DND-41 (cell line): Measurements from ENCODE around the gene SRP54.

Experiments
- ATAC-seq: fragments of 200-7000 bp; cut with Tn5 transposase; 3 replicates; pipeline ENCODE4 v1.9.1; 2021; ENCODE audit warnings: low read depth; ENCODE audit not compliant: insufficient read depth
- DNase-seq: peaks from one replicate; pipeline ENCODE4 v3.0.0-alpha.2; 2020
- H2AFZ ChIP-seq: 2 replicates; pipeline ENCODE4 v1.6.0; 2012; ENCODE audit warnings: low read depth, low read length
- H3K27ac ChIP-seq: 2 replicates; pipeline ENCODE4 v1.5.1; 2012; ENCODE audit warnings: low read length, inconsistent platforms
- H3K27me3 ChIP-seq: fragments of 200-600 bp; sonication (generic); 2 replicates; pipeline ENCODE4 v1.6.0; 2012; ENCODE audit warnings: low read length, mild to moderate bottlenecking, inconsistent platforms; ENCODE audit not compliant: insufficient read depth, poor library complexity
- H3K36me3 ChIP-seq: 2 replicates; pipeline ENCODE4 v1.5.1; 2012; ENCODE audit warnings: low read length, inconsistent platforms; ENCODE audit not compliant: insufficient read depth
- H3K4me1 ChIP-seq: 2 replicates; pipeline ENCODE4 v1.5.1; 2012; ENCODE audit warnings: mild to moderate bottlenecking, low read length; ENCODE audit not compliant: insufficient read depth
- H3K4me2 ChIP-seq: 2 replicates; pipeline ENCODE4 v1.6.0; 2012; ENCODE audit warnings: mild to moderate bottlenecking, moderate library complexity, low read length, inconsistent platforms; ENCODE audit not compliant: insufficient read depth
- H3K4me3 ChIP-seq, 2 experiments: fragments of 200-600 bp in 1 of 2; shearing (Covaris generic) in 1 of 2; 2 replicates each; pipeline ENCODE4 v1.5.1; 2012 to 2016; ENCODE audit warnings: inconsistent platforms in 2 of 2, low read length in 2 of 2, mild to moderate bottlenecking in 2 of 2, low read depth in 1 of 2, moderate library complexity in 1 of 2
- H3K79me2 ChIP-seq: 2 replicates; pipeline ENCODE4 v1.6.0; 2012; ENCODE audit warnings: low read length, inconsistent platforms; ENCODE audit not compliant: insufficient read depth
- H3K9ac ChIP-seq: 2 replicates; pipeline ENCODE4 v1.6.0; 2012; ENCODE audit warnings: low read depth, mild to moderate bottlenecking, inconsistent platforms, low read length, moderate library complexity
- H3K9me3 ChIP-seq: 2 replicates; pipeline ENCODE4 v1.5.1; 2012; ENCODE audit warnings: low read length, moderate library complexity, mild to moderate bottlenecking, inconsistent platforms; ENCODE audit not compliant: insufficient read depth, severe bottlenecking
- H4K20me1 ChIP-seq: 2 replicates; pipeline ENCODE4 v1.6.0; 2012; ENCODE audit warnings: low read length; ENCODE audit not compliant: insufficient read depth
- CTCF ChIP-seq: IDR thresholded peaks from 2 replicates; pipeline ENCODE4 v1.5.1; 2012; ENCODE audit warnings: borderline replicate concordance, low read length, moderate library complexity, mild to moderate bottlenecking; ENCODE audit not compliant: poor library complexity, severe bottlenecking; ENCODE audit errors: extremely low read depth
- EZH2 ChIP-seq: IDR thresholded peaks from 3 replicates; pipeline ENCODE4 v1.6.1; 2012; ENCODE audit warnings: borderline replicate concordance, low read depth, mild to moderate bottlenecking, moderate library complexity, low read length, inconsistent platforms; ENCODE audit not compliant: severe bottlenecking

Gene SRP54

DNA sequence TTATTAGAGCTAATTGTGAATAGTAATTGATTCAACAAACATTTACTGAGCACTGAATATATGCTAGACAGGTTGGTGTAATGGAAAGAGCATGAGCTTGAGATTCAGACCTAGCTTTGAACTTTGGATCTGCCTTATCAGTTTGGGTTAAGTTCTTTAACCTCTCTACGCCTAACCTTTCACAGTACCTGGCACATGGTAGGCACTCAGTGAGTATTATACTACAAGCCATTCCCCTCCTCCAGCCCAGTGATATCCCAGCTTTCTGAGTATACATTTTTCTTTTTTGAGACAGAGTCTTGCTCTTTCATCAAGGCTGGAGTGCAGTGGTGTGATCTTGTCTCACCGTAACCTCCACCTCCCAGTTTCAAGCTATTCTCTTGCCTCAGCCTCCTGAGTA, 95.3 kb downstream of the SRP54 start:
- Histone ChIP-seq H2AFZ (no peak overlapping the region), H3K36me3 (peaks cover 18% of the 10 kb centered on the region; the same call in 1 of the 2 replicates), H3K27me3 (no peaks in the 10 kb centered on the region), H3K4me2 (no peak overlapping the region), H4K20me1 (no peaks in the 10 kb centered on the region), H3K9me3 (no peaks in the 10 kb centered on the region), H3K4me1 (no peaks in the 10 kb centered on the region), H3K4me3 (no peak overlapping the region), H3K9ac (no peak overlapping the region), H3K27ac (no peak overlapping the region), H3K79me2 (no peaks in the 10 kb centered on the region)
- TF ChIP-seq EZH2: no peak
- no peak for TF ChIP-seq CTCF
- DNase-seq (no peak), ATAC-seq (no peak)
